Effector memory CD8-positive, alpha-beta T cell (primary cell): ENCODE results near the gene HDAC1.
A peak's percentile ranks its signal among the peaks of the same experiment; 100 is the strongest.
"Not testable (repeated sequence)": the region's sequence is repeated elsewhere in the genome, so short reads cannot be mapped to it uniquely, and the experiment has no call there.

Experiments
- ATAC-seq: fragments of 150-1000 bp; cut with Tn5 transposase; replicated peaks from 2 replicates; pipeline ENCODE4 v1.10.0; 2021; ENCODE audit warnings: mild to moderate bottlenecking, moderate library complexity
- DNase-seq, 3 experiments: peaks; one replicate each; pipeline ENCODE4 v3.0.0; 2021
- H3K27ac Mint-ChIP-seq, 2 donors: one replicate each; pipeline ENCODE4 v1.8.0; 2022; ENCODE audit warnings: mild to moderate bottlenecking in 2 of 2, mixed read lengths in 2 of 2, moderate library complexity in 2 of 2
- H3K27me3 Mint-ChIP-seq, 2 donors: one replicate each; pipeline ENCODE4 v1.8.0; 2022; ENCODE audit warnings: mixed read lengths in 2 of 2
- H3K36me3 Mint-ChIP-seq: one replicate; pipeline ENCODE4 v1.8.0; 2022; ENCODE audit warnings: mild to moderate bottlenecking, moderate library complexity, mixed read lengths; ENCODE audit not compliant: insufficient read depth
- H3K4me1 Mint-ChIP-seq, 2 donors: one replicate each; pipeline ENCODE4 v1.8.0; 2022; ENCODE audit warnings: low read depth in 2 of 2, mixed read lengths in 2 of 2
- H3K4me3 Mint-ChIP-seq, 2 donors: one replicate each; pipeline ENCODE4 v1.8.0; 2022; ENCODE audit warnings: mild to moderate bottlenecking in 2 of 2, mixed read lengths in 2 of 2, moderate library complexity in 2 of 2
- H3K9me3 Mint-ChIP-seq, 2 donors: one replicate each; pipeline ENCODE4 v1.8.0; 2022; ENCODE audit warnings: mixed read lengths in 2 of 2

The HDAC1 gene

GRCh38 chr1:32351399-32352238, 59.7 kb downstream of the HDAC1 start:
- Mint-ChIP-seq H3K27me3 (no peaks in the 10 kb centered on the region), H3K4me3 (peak overlapping the region; percentile 70 to 71), H3K27ac (peak overlapping the region; percentile 62 to 76), H3K36me3 (peaks cover 10% of the 10 kb centered on the region), H3K4me1 (peaks cover 28 to 33% of the 10 kb centered on the region in 2 donors), H3K9me3 (no peaks in the 10 kb centered on the region)
- DNase-seq (peak; percentile 87 to 90 (median 87)), ATAC-seq (peak; percentile 94)

GRCh38 chr1:32352239-32352745, 60.4 kb downstream of the HDAC1 start:
- ATAC-seq (no peak), DNase-seq (no peak)
- Mint-ChIP-seq H3K9me3 (no peaks in the 10 kb centered on the region), H3K27me3 (no peaks in the 10 kb centered on the region), H3K4me3 (peak overlapping the region; percentile 70 to 71), H3K27ac (peak overlapping the region; percentile 14 to 22), H3K36me3 (peaks cover 10% of the 10 kb centered on the region), H3K4me1 (peaks cover 28 to 32% of the 10 kb centered on the region in 2 donors)

GRCh38 chr1:32352831-32353383, 61.0 kb downstream of the HDAC1 start:
- ATAC-seq (no peak), DNase-seq (no peak)
- H3K4me3 Mint-ChIP-seq = peak overlapping the region; percentile 70 to 71
- H3K36me3 Mint-ChIP-seq = peaks cover 10% of the 10 kb centered on the region
- peak overlapping the region; percentile 14 to 22 for H3K27ac Mint-ChIP-seq
- H3K9me3 Mint-ChIP-seq = no peaks in the 10 kb centered on the region
- no peaks in the 10 kb centered on the region for H3K27me3 Mint-ChIP-seq
- peaks cover 28 to 32% of the 10 kb centered on the region in 2 donors for H3K4me1 Mint-ChIP-seq

GRCh38 chr1:32353431-32353830, 61.5 kb downstream of the HDAC1 start:
- Mint-ChIP-seq H3K36me3 (peaks cover 10% of the 10 kb centered on the region), H3K4me3 (peak overlapping the region; percentile 22 to 70), H3K9me3 (no peaks in the 10 kb centered on the region), H3K4me1 (peaks cover 25 to 32% of the 10 kb centered on the region in 2 donors), H3K27me3 (no peaks in the 10 kb centered on the region), H3K27ac (peak overlapping the region in 1 of 2 donors; percentile 14)
- no peak for ATAC-seq
- DNase-seq = no peak

- peaks cover 10% of the 10 kb centered on the region for H3K36me3 Mint-ChIP-seq
- ATAC-seq (no peak), DNase-seq (no peak)
- peak overlapping the region; percentile 22 to 70 for H3K4me3 Mint-ChIP-seq
- peak overlapping the region in 1 of 2 donors; percentile 14 for H3K27ac Mint-ChIP-seq
- H3K9me3 Mint-ChIP-seq = no peaks in the 10 kb centered on the region
- no peaks in the 10 kb centered on the region for H3K27me3 Mint-ChIP-seq
- peaks cover 20 to 30% of the 10 kb centered on the region in 2 donors for H3K4me1 Mint-ChIP-seq
Observed at GRCh38 chr1:32353886-32354570, 62.1 kb downstream of the HDAC1 start.

- H3K27ac Mint-ChIP-seq, H3K4me3 Mint-ChIP-seq, DNase-seq, ATAC-seq, H3K9me3 Mint-ChIP-seq, H3K27me3 Mint-ChIP-seq: not testable (repeated sequence)
- Mint-ChIP-seq H3K36me3 (peaks cover 10% of the 10 kb centered on the region), H3K4me1 (peaks cover 17 to 29% of the 10 kb centered on the region in 2 donors)
Observed at GRCh38 chr1:32355778-32356177, 63.9 kb downstream of the HDAC1 start.

GRCh38 chr1:32356478-32356877, 64.6 kb downstream of the HDAC1 start:
- Mint-ChIP-seq H3K4me1 (peaks cover 15 to 29% of the 10 kb centered on the region in 2 donors), H3K27ac (peak overlapping the region in 1 of 2 donors; percentile 7), H3K27me3 (peaks cover 0 to 9% of the 10 kb centered on the region in 2 donors), H3K4me3 (no peak overlapping the region), H3K36me3 (peaks cover 7% of the 10 kb centered on the region), H3K9me3 (no peaks in the 10 kb centered on the region)
- DNase-seq = no peak
- ATAC-seq = no peak

GRCh38 chr1:32357614-32358013, 65.7 kb downstream of the HDAC1 start:
- Mint-ChIP-seq H3K27ac (no peak overlapping the region), H3K4me1 (peaks cover 20 to 29% of the 10 kb centered on the region in 2 donors), H3K4me3 (no peak overlapping the region), H3K27me3 (peaks cover 0 to 9% of the 10 kb centered on the region in 2 donors), H3K36me3 (peaks cover 9% of the 10 kb centered on the region), H3K9me3 (no peaks in the 10 kb centered on the region)
- ATAC-seq = no peak
- DNase-seq = no peak

- Mint-ChIP-seq H3K9me3 (no peaks in the 10 kb centered on the region), H3K36me3 (peaks cover 17% of the 10 kb centered on the region), H3K27me3 (peaks cover 0 to 9% of the 10 kb centered on the region in 2 donors), H3K4me3 (no peak overlapping the region), H3K4me1 (peaks cover 18 to 29% of the 10 kb centered on the region in 2 donors), H3K27ac (no peak overlapping the region)
- DNase-seq = no peak
- ATAC-seq = no peak
Observed at GRCh38 chr1:32358435-32358834, 66.6 kb downstream of the HDAC1 start.

GRCh38 chr1:32361308-32361673, 69.4 kb downstream of the HDAC1 start:
- Mint-ChIP-seq H3K27ac (no peak overlapping the region), H3K4me3 (peak overlapping the region; percentile 66 to 70), H3K27me3 (peaks cover 0 to 9% of the 10 kb centered on the region in 2 donors), H3K4me1 (peaks cover 17 to 18% of the 10 kb centered on the region in 2 donors), H3K9me3 (no peaks in the 10 kb centered on the region), H3K36me3 (peaks cover 30% of the 10 kb centered on the region)
- no peak for DNase-seq
- no peak for ATAC-seq

GRCh38 chr1:32361674-32362473, 70.0 kb downstream of the HDAC1 start:
- Mint-ChIP-seq H3K27me3 (peaks cover 0 to 9% of the 10 kb centered on the region in 2 donors), H3K9me3 (no peaks in the 10 kb centered on the region), H3K4me3 (peak overlapping the region; percentile 9 to 50), H3K4me1 (peaks cover 17 to 18% of the 10 kb centered on the region in 2 donors), H3K27ac (peak overlapping the region in 1 of 2 donors; percentile 55), H3K36me3 (peaks cover 32% of the 10 kb centered on the region)
- no peak for DNase-seq
- ATAC-seq = peak; percentile 54

GRCh38 chr1:32362474-32363313, 70.8 kb downstream of the HDAC1 start, which contains the start of the genes FAM229A and TSSK3:
Gene FAM229A (minus strand): TSS chr1:32362485. CDS start chr1:32362091, 394 bp downstream.
Gene TSSK3 (plus strand): TSS chr1:32362539. CDS start chr1:32362702, 163 bp downstream.
- no peak for ATAC-seq
- peak within 1 kb of the TSS; percentile 9 to 50 for H3K4me3 Mint-ChIP-seq
- H3K9me3 Mint-ChIP-seq = no peaks in the 10 kb centered on the region
- H3K27ac Mint-ChIP-seq = peak within 1 kb of the TSS in 1 of 2 donors; percentile 55
- peaks cover 36% of the 10 kb centered on the region for H3K36me3 Mint-ChIP-seq
- H3K27me3 Mint-ChIP-seq = peaks cover 0 to 9% of the 10 kb centered on the region in 2 donors
- no peak for DNase-seq
- peaks cover 17 to 18% of the 10 kb centered on the region in 2 donors for H3K4me1 Mint-ChIP-seq
